H9 (cell line): ENCODE data around the gene CXCR4. TPM values are rescaled to one million over a fixed set of nuclear protein-coding genes. Genes with fewer than 3 reads are reported as not detected.
"Not testable (repeated sequence)": the region's sequence is repeated elsewhere in the genome, so short reads cannot be mapped to it uniquely, and the experiment has no call there.

ENCODE experiments used
- DNase-seq: peaks from one replicate; pipeline ENCODE4 v3.0.0-alpha.2; 2017
- H2AFZ ChIP-seq: one replicate; pipeline ENCODE4 v1.6.1; 2013; ENCODE audit warnings: mild to moderate bottlenecking, low read length, control low read depth, moderate library complexity
- H2AK5ac ChIP-seq: 2 replicates; pipeline ENCODE4 v1.6.1; 2013; ENCODE audit warnings: low read length, control low read depth, mixed read lengths; ENCODE audit not compliant: insufficient read length
- H2BK120ac ChIP-seq: one replicate; pipeline ENCODE4 v1.6.1; 2013; ENCODE audit warnings: low read depth, mild to moderate bottlenecking, low read length, control low read depth, inconsistent platforms; ENCODE audit not compliant: poor library complexity, severe bottlenecking
- H2BK12ac ChIP-seq: 2 replicates; pipeline ENCODE4 v1.6.1; 2013; ENCODE audit warnings: low read length, control low read depth, mixed read lengths, low read depth; ENCODE audit not compliant: insufficient read length
- H2BK15ac ChIP-seq: 2 replicates; pipeline ENCODE4 v1.6.1; 2013; ENCODE audit warnings: low read depth, low read length, control low read depth
- H2BK20ac ChIP-seq: one replicate; pipeline ENCODE4 v1.6.1; 2013; ENCODE audit warnings: low read depth, mild to moderate bottlenecking, low read length, control low read depth, inconsistent platforms; ENCODE audit not compliant: poor library complexity, severe bottlenecking
- H2BK5ac ChIP-seq: 2 replicates; pipeline ENCODE4 v1.6.1; 2013; ENCODE audit warnings: low read length, control low read depth, mixed read lengths; ENCODE audit not compliant: insufficient read length
- H3K14ac ChIP-seq: 2 replicates; pipeline ENCODE4 v1.6.1; 2013; ENCODE audit warnings: low read length, control low read depth; ENCODE audit not compliant: insufficient read depth
- H3K18ac ChIP-seq: 2 replicates; pipeline ENCODE4 v1.6.1; 2013; ENCODE audit warnings: low read depth, mild to moderate bottlenecking, mixed read lengths, low read length, control low read depth; ENCODE audit not compliant: insufficient read length
- H3K23ac ChIP-seq: 2 replicates; pipeline ENCODE4 v1.6.1; 2013; ENCODE audit warnings: low read length, control low read depth, mixed read lengths, low read depth; ENCODE audit not compliant: insufficient read length
- H3K23me2 ChIP-seq: 2 replicates; pipeline ENCODE4 v1.6.1; 2013; ENCODE audit warnings: low read depth, mild to moderate bottlenecking, mixed read lengths, low read length, control low read depth; ENCODE audit not compliant: insufficient read length, poor library complexity, severe bottlenecking
- H3K27ac ChIP-seq: 2 replicates; pipeline ENCODE4 v1.5.1; 2013; ENCODE audit warnings: low read length, control low read depth, mixed read lengths, low read depth; ENCODE audit not compliant: insufficient read length
- H3K27me3 ChIP-seq: 2 replicates; pipeline ENCODE4 v1.6.1; 2013; ENCODE audit warnings: low read length, control low read depth, inconsistent platforms; ENCODE audit not compliant: insufficient read depth
- H3K4ac ChIP-seq: 2 replicates; pipeline ENCODE4 v1.6.1; 2013; ENCODE audit warnings: low read depth, mild to moderate bottlenecking, control low read depth, inconsistent platforms, low read length, moderate library complexity
- H3K4me1 ChIP-seq: 2 replicates; pipeline ENCODE4 v1.6.1; 2013; ENCODE audit warnings: low read length, control low read depth, inconsistent platforms; ENCODE audit not compliant: insufficient read depth
- H3K4me2 ChIP-seq: 2 replicates; pipeline ENCODE4 v1.6.1; 2013; ENCODE audit warnings: low read length, control low read depth, mixed read lengths; ENCODE audit not compliant: insufficient read length, insufficient read depth
- H3K56ac ChIP-seq: 2 replicates; pipeline ENCODE4 v1.6.1; 2013; ENCODE audit warnings: low read depth, mild to moderate bottlenecking, mixed read lengths, low read length, control low read depth; ENCODE audit not compliant: insufficient read length
- H3K79me1 ChIP-seq: 2 replicates; pipeline ENCODE4 v1.6.1; 2013; ENCODE audit warnings: low read depth, mild to moderate bottlenecking, moderate library complexity, low read length, control low read depth, inconsistent platforms; ENCODE audit not compliant: insufficient read depth, poor library complexity, severe bottlenecking
- H3K79me2 ChIP-seq: 2 replicates; pipeline ENCODE4 v1.6.1; 2013; ENCODE audit warnings: low read length, control low read depth, inconsistent platforms; ENCODE audit not compliant: insufficient read depth
- H3K9ac ChIP-seq: 2 replicates; pipeline ENCODE4 v1.6.1; 2013; ENCODE audit warnings: low read length, control low read depth, mixed read lengths; ENCODE audit not compliant: insufficient read length; ENCODE audit errors: extremely low read depth
- H3K9me3 ChIP-seq: one replicate; pipeline ENCODE4 v1.6.1; 2013; ENCODE audit warnings: low read depth, low read length, inconsistent platforms; ENCODE audit not compliant: control insufficient read depth
- H3T11ph ChIP-seq: one replicate; pipeline ENCODE4 v1.6.1; 2013; ENCODE audit warnings: mild to moderate bottlenecking, low read length, control low read depth, inconsistent platforms
- H4K20me1 ChIP-seq: one replicate; pipeline ENCODE4 v1.6.1; 2013; ENCODE audit not compliant: control insufficient read depth, insufficient read length, insufficient read depth
- H4K5ac ChIP-seq: 2 replicates; pipeline ENCODE4 v1.6.1; 2013; ENCODE audit warnings: low read depth, mild to moderate bottlenecking, mixed read lengths, low read length, control low read depth; ENCODE audit not compliant: insufficient read length
- H4K8ac ChIP-seq: replicated peaks from 2 replicates; pipeline ENCODE4 v1.6.1; 2013; ENCODE audit warnings: low read length, control low read depth, mixed read lengths, low read depth; ENCODE audit not compliant: insufficient read length
- H4K91ac ChIP-seq: 2 replicates; pipeline ENCODE4 v1.6.1; 2013; ENCODE audit warnings: low read depth, mild to moderate bottlenecking, moderate library complexity, mixed read lengths, low read length, control low read depth; ENCODE audit not compliant: insufficient read length
- H3K27ac Mint-ChIP-seq, 3 experiments: 2 replicates in 2 of 3; 3 replicates in 1 of 3; pipeline ENCODE4 v1.8.0; 2020 to 2021; ENCODE audit warnings: mixed read lengths in 3 of 3, mild to moderate bottlenecking in 1 of 3, moderate library complexity in 1 of 3
- H3K27me3 Mint-ChIP-seq: 2 replicates; pipeline ENCODE4 v1.8.0; 2021; ENCODE audit warnings: low read depth, mild to moderate bottlenecking, moderate library complexity, mixed read lengths
- H3K36me3 Mint-ChIP-seq, 3 experiments: 2 replicates in 2 of 3; 3 replicates in 1 of 3; pipeline ENCODE4 v1.8.0; 2020 to 2021; ENCODE audit warnings: low read depth in 3 of 3, mixed read lengths in 3 of 3; ENCODE audit not compliant: insufficient read depth in 1 of 3
- H3K4me1 Mint-ChIP-seq, 2 experiments: 2 replicates each; pipeline ENCODE4 v1.8.0; 2020; ENCODE audit warnings: mixed read lengths in 2 of 2
- H3K4me3 Mint-ChIP-seq, 2 experiments: 2 replicates in 1 of 2; 3 replicates in 1 of 2; pipeline ENCODE4 v1.8.0; 2020 to 2021; ENCODE audit warnings: mild to moderate bottlenecking in 2 of 2, mixed read lengths in 2 of 2, moderate library complexity in 1 of 2
- H3K9me3 Mint-ChIP-seq, 2 experiments: 2 replicates in 1 of 2; 3 replicates in 1 of 2; pipeline ENCODE4 v1.8.0; 2020; ENCODE audit warnings: mild to moderate bottlenecking in 2 of 2, mixed read lengths in 2 of 2, moderate library complexity in 1 of 2
- WGBS: extraction: QIAGEN DNeasy Blood & Tissue Kit; methylation state at CpG from one replicate; pipeline ENCODE4 v1.1.7; 2013; ENCODE audit warnings: missing lambda C conversion rate, low lambda C conversion rate, mixed read lengths; ENCODE audit not compliant: insufficient read length; ENCODE audit errors: extremely low coverage; 5-methylcytosine and 5-hydroxymethylcytosine counted together
- total RNA-seq: library from RNA; stranded (reverse); gene quantifications from 2 replicates; pipeline ENCODE4 v1.2.1, GENCODE V29; 2021
- TF ChIP-seq, protein P1 (sequence below): fragments of 200-600 bp; sonication (generic); conservative IDR thresholded peaks from 3 replicates; pipeline ENCODE4 v1.8.0; 2021; ENCODE audit warnings: antibody characterized with exemption, mild to moderate bottlenecking

Gene CXCR4
- total RNA-seq, 1 experiment from 2014 or later, result 1.0 TPM

DNA sequence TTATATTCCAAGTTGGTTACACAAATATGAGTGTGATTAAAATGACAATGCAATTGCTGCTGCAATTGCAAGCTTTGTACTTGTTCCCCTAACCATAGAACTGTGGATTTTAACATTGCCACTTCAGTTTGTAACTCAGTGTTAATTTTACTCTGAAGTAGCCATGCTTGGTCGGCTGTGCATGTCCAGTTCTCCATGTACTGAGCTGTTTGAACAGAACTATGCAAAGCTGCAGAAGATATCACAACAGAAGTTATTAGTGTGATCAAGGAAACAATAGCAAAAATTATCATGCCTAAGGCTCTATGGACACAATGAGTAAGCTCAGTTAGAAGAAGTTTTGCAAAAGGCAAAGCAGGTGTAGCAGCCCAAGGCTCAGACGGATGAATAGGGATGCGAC, 45.3 kb downstream of the CXCR4 start:
- Histone ChIP-seq H3K4ac (no peak overlapping the region), H4K20me1 (no peaks in the 10 kb centered on the region), H3K4me2 (no peak overlapping the region), H3K27me3 (no peaks in the 10 kb centered on the region), H2BK5ac (no peak overlapping the region), H3K23ac (no peak overlapping the region), H4K5ac (no peak overlapping the region), H2AK5ac (no peak overlapping the region), H3K18ac (no peak overlapping the region), H3K9ac (no peak overlapping the region), H4K8ac (no peak overlapping the region), H3K27ac (no peak overlapping the region), H3K79me2 (no peaks in the 10 kb centered on the region), H3K79me1 (no peaks in the 10 kb centered on the region), H3T11ph (no peak overlapping the region), H3K56ac (no peak overlapping the region), H2BK120ac (no peak overlapping the region), H3K14ac (no peak overlapping the region), H2BK12ac (no peak overlapping the region), H2BK15ac (no peak overlapping the region), H3K9me3 (no peaks in the 10 kb centered on the region), H2BK20ac (no peak overlapping the region), H2AFZ (no peak overlapping the region), H3K4me1 (no peaks in the 10 kb centered on the region), H4K91ac (no peak overlapping the region), H3K23me2 (no peaks in the 10 kb centered on the region)
- Mint-ChIP-seq H3K27me3 (no peaks in the 10 kb centered on the region; the same call in 1 of the 2 replicates), H3K27ac (no peak overlapping the region), H3K4me1 (peaks cover 6 to 7% of the 10 kb centered on the region in 2 experiments; a peak in 3 of 4 replicates), H3K36me3 (peaks cover 9 to 23% (median 12%) of the 10 kb centered on the region in 3 experiments), H3K4me3 (no peak overlapping the region), H3K9me3 (peaks cover 28 to 34% of the 10 kb centered on the region in 2 experiments)
- no CpG with 5 or more reads among the region's 3 CpGs for WGBS
- no peak for DNase-seq
- TF ChIP-seq, protein P1, sequence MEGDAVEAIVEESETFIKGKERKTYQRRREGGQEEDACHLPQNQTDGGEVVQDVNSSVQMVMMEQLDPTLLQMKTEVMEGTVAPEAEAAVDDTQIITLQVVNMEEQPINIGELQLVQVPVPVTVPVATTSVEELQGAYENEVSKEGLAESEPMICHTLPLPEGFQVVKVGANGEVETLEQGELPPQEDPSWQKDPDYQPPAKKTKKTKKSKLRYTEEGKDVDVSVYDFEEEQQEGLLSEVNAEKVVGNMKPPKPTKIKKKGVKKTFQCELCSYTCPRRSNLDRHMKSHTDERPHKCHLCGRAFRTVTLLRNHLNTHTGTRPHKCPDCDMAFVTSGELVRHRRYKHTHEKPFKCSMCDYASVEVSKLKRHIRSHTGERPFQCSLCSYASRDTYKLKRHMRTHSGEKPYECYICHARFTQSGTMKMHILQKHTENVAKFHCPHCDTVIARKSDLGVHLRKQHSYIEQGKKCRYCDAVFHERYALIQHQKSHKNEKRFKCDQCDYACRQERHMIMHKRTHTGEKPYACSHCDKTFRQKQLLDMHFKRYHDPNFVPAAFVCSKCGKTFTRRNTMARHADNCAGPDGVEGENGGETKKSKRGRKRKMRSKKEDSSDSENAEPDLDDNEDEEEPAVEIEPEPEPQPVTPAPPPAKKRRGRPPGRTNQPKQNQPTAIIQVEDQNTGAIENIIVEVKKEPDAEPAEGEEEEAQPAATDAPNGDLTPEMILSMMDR, result no peak

DNA sequence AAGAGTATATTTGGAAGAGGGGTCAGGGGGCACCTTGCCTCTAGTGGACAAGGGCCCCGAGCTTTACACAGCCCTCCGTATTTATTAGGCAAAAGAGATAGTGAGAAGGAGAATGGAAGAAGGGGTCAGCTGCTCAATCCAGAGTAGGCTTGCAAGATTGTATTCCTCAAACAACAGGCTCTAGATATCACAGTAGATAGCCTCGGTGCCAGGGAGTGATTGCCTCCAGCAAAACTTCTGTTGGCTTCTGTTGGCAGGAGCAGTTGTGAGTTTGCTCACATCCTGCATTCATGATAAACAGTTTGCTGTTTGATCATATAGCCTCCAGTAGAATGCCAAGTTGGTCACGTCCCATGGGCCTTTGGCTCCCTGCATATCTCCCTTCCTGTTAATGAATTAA, 46.1 kb downstream of the CXCR4 start:
- not testable (repeated sequence) for H3K9me3 ChIP-seq, H3K4me1 ChIP-seq, H3K4me3 Mint-ChIP-seq, H2BK5ac ChIP-seq, H3K4me1 Mint-ChIP-seq, H3K27ac Mint-ChIP-seq, H2BK120ac ChIP-seq, H2AFZ ChIP-seq, H3K4ac ChIP-seq, H3K14ac ChIP-seq, H4K20me1 ChIP-seq, H3K18ac ChIP-seq, H3K23me2 ChIP-seq, H4K5ac ChIP-seq, H2BK15ac ChIP-seq, H3K23ac ChIP-seq, H3K56ac ChIP-seq, H4K8ac ChIP-seq, H2AK5ac ChIP-seq, H3K9ac ChIP-seq, H3K79me2 ChIP-seq, H3K79me1 ChIP-seq, H2BK12ac ChIP-seq, H3K27me3 Mint-ChIP-seq, H3T11ph ChIP-seq, H3K27ac ChIP-seq, DNase-seq, H3K27me3 ChIP-seq, H4K91ac ChIP-seq, H2BK20ac ChIP-seq, H3K4me2 ChIP-seq
- Mint-ChIP-seq H3K9me3 (peaks cover 25 to 31% of the 10 kb centered on the region in 2 experiments), H3K36me3 (peaks cover 9 to 23% (median 10%) of the 10 kb centered on the region in 3 experiments)
- no CpG with 5 or more reads among the region's 4 CpGs for WGBS
